Hematopoietic multipotent progenitor cell treated with erythropoietin and hydrocortisone succinate and interleukin-3 and kit ligand, for 15 days (in vitro differentiated cells): ENCODE results near the gene XPC.
"Not testable (repeated sequence)": the region's sequence is repeated elsewhere in the genome, so short reads cannot be mapped to it uniquely, and the experiment has no call there.

Experiments used
- DNase-seq: peaks from one replicate; pipeline ENCODE4 v3.0.0-alpha.2; 2015; ENCODE audit warnings: low spot score

XPC gene

GRCh38 chr3:14119651-14120050 lies 58.8 kb downstream of the XPC start:
- DNase-seq, result no peak

- DNase-seq, result no peak
Observed at GRCh38 chr3:14118400-14119381, 59.7 kb downstream of the XPC start.

- no peak for DNase-seq
Observed at GRCh38 chr3:14117468-14118399, 60.7 kb downstream of the XPC start.

- no peak for DNase-seq
Observed at GRCh38 chr3:14113965-14114635, 64.3 kb downstream of the XPC start.

GRCh38 chr3:14110699-14111098 lies 67.7 kb downstream of the XPC start:
- no peak for DNase-seq

- not testable (repeated sequence) for DNase-seq
Observed at GRCh38 chr3:14109821-14110220, 68.6 kb downstream of the XPC start.

- no peak for DNase-seq
Observed at GRCh38 chr3:14097616-14098391, 80.6 kb downstream of the XPC start.

GRCh38 chr3:14096742-14097141 lies 81.7 kb downstream of the XPC start:
- DNase-seq, result no peak
